HG03159 (cell line): ENCODE results near the gene CCL20.
"Not testable (repeated sequence)": the region's sequence is repeated elsewhere in the genome, so short reads cannot be mapped to it uniquely, and the experiment has no call there.

Experiments used
- ATAC-seq: cut with Tn5 transposase; IDR thresholded peaks from one replicate; pipeline ENCODE4 v1.9.1; 2021; ENCODE audit warnings: mild to moderate bottlenecking, moderate library complexity; ENCODE audit not compliant: unreplicated experiment

CCL20 gene

GRCh38 chr2:227829337-227829736 lies 15.7 kb downstream of the CCL20 start:
- ATAC-seq, result no peak

- ATAC-seq, result no peak
These were observed 20.8 kb downstream of the CCL20 start for GRCh38 chr2:227834423-227834822.

- no peak for ATAC-seq
These were observed 21.4 kb downstream of the CCL20 start for GRCh38 chr2:227834916-227835650.

- ATAC-seq, result not testable (repeated sequence)
These were observed 25.9 kb downstream of the CCL20 start for GRCh38 chr2:227839339-227840129.

GRCh38 chr2:227846831-227847230 lies 33.2 kb downstream of the CCL20 start:
- no peak for ATAC-seq

- no peak for ATAC-seq
These were observed 34.5 kb downstream of the CCL20 start for GRCh38 chr2:227848146-227848545.

- ATAC-seq, result no peak
These were observed 34.9 kb downstream of the CCL20 start for GRCh38 chr2:227848586-227848985.

- ATAC-seq, result no peak
These were observed 36.3 kb downstream of the CCL20 start for GRCh38 chr2:227849906-227850305.

GRCh38 chr2:227853204-227853629 lies 39.6 kb downstream of the CCL20 start:
- ATAC-seq, result no peak

- no peak for ATAC-seq
These were observed 40.2 kb downstream of the CCL20 start for GRCh38 chr2:227853765-227854271.

- ATAC-seq, result no peak
These were observed 41.8 kb downstream of the CCL20 start for GRCh38 chr2:227855440-227855839.

- ATAC-seq, result no peak
These were observed 43.1 kb downstream of the CCL20 start for GRCh38 chr2:227856697-227857096.

GRCh38 chr2:227860221-227860641 lies 46.6 kb downstream of the CCL20 start:
- ATAC-seq, result no peak

GRCh38 chr2:227861011-227861410 lies 47.4 kb downstream of the CCL20 start:
- no peak for ATAC-seq

GRCh38 chr2:227862227-227862740 lies 48.6 kb downstream of the CCL20 start:
- no peak for ATAC-seq

- ATAC-seq, result no peak
These were observed 49.3 kb downstream of the CCL20 start for GRCh38 chr2:227862741-227863588.

- ATAC-seq, result no peak
These were observed 50.6 kb downstream of the CCL20 start for GRCh38 chr2:227864161-227864756.

GRCh38 chr2:227865291-227865690 lies 51.6 kb downstream of the CCL20 start:
- ATAC-seq, result no peak
